Lower leg skin (tissue), 3 donors: ENCODE results near the gene TPRG1L.

ENCODE experiments used
- POLR2A ChIP-seq, 2 donors: fragments of 450-650 bp; IDR thresholded peaks; one replicate each; pipeline ENCODE4 v1.6.1; 2016 to 2017; ENCODE audit warnings: antibody characterized with exemption in 2 of 2, mild to moderate bottlenecking in 1 of 2, moderate library complexity in 1 of 2
- TF ChIP-seq, protein P1 (sequence below), 3 donors: fragments of 450-650 bp; IDR thresholded peaks; one replicate each; pipeline ENCODE4 v1.5.1; 2016; ENCODE audit warnings: antibody characterized with exemption in 3 of 3, mild to moderate bottlenecking in 3 of 3, moderate library complexity in 2 of 3

DNA sequence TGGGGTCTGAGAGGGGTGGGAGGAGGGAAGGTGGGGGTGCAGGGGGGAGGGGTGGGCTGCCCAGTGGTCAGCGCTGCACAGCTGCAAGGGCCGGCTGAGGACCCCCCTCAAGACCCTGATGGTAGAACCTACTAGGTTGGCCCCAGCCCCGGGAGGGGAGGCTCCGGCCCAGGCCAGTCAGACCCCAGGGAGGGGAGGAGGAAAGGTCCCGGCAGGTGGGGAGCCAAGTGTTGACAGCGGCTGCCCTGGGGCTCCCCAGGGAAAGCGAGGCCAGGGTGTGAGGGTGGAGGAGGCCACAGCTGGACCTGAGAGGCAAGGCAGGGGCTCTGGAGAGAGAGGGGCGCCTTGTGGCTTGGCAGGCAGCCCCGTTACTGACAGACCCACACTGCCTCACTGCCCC lies 44.6 kb upstream of the TPRG1L start:
- TF ChIP-seq, protein P1, sequence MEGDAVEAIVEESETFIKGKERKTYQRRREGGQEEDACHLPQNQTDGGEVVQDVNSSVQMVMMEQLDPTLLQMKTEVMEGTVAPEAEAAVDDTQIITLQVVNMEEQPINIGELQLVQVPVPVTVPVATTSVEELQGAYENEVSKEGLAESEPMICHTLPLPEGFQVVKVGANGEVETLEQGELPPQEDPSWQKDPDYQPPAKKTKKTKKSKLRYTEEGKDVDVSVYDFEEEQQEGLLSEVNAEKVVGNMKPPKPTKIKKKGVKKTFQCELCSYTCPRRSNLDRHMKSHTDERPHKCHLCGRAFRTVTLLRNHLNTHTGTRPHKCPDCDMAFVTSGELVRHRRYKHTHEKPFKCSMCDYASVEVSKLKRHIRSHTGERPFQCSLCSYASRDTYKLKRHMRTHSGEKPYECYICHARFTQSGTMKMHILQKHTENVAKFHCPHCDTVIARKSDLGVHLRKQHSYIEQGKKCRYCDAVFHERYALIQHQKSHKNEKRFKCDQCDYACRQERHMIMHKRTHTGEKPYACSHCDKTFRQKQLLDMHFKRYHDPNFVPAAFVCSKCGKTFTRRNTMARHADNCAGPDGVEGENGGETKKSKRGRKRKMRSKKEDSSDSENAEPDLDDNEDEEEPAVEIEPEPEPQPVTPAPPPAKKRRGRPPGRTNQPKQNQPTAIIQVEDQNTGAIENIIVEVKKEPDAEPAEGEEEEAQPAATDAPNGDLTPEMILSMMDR (IDR thresholded peaks at IDR 0.05): no peak
- no peak for TF ChIP-seq POLR2A (IDR thresholded peaks at IDR 0.05)
